Measurements from ENCODE around the gene HHLA2. TPM values are rescaled to one million over a fixed set of nuclear protein-coding genes. Genes with fewer than 3 reads are reported as not detected.

The HHLA2 gene
- total and polyA plus RNA-seq, 2 experiments from 2014 or later = not detected

DNA sequence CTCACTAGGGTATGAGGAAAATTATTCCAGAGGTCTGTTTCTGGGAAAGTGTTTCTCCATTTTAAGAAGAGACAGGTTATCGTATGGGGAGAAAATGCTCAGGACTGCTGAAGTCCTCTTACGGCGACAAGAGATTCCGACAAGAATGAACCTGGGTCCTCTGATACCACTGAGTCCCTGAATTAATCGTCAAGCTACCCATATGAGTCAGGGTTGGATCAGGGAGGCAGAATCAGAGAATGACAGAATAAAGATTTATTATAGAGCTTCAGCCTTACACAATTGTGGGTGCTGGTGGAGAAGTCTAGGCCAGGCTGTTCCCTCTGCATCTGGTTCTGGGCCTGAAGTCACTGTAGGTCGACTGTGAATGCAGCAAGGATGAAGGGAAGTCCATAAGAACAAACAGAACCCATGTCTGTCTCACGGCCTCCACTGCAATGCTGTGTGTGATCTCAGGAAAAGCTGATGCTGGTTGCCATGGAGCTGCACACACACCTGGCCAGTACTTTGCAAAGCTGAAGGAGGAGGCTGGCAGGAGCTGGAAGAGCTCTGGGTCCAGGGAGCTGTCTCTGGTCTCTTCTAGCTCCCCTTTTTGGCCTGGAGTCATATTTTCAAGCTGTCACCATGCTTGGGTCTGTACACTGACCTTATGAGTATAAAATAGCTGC is 83.9 kb downstream of the HHLA2 start:
- H2AFZ ChIP-seq = no peak overlapping the region
- DNase-seq (ENCODE audit: low spot score) (no peak), ATAC-seq (no peak)
- Mint-ChIP-seq H3K27me3 (ENCODE audit: insufficient read depth, low read depth, poor library complexity) (no peaks in the 10 kb centered on the region), H3K4me1 (peaks cover 26% of the 10 kb centered on the region), H3K27ac (no peak overlapping the region), H3K36me3 (ENCODE audit: low read depth) (no peaks in the 10 kb centered on the region), H3K9me3 (no peaks in the 10 kb centered on the region), H3K4me3 (no peak overlapping the region)
- no peaks in the 10 kb centered on the region for H3K79me2 ChIP-seq (replicated peaks; ENCODE audit: insufficient read depth)
- peaks cover 23% of the 10 kb centered on the region for H3K4me1 ChIP-seq (ENCODE audit: insufficient read depth)
- H3F3A ChIP-seq (replicated peaks; ENCODE audit: low read depth) = no peaks in the 10 kb centered on the region
- no peaks in the 10 kb centered on the region for H3K36me3 ChIP-seq (ENCODE audit: insufficient read depth)
- H3K4me3 ChIP-seq = no peak overlapping the region
- H3K9me2 ChIP-seq (ENCODE audit: insufficient read depth) = no peaks in the 10 kb centered on the region
- no peak overlapping the region for H3K4me2 ChIP-seq
- TF ChIP-seq POLR2AphosphoS5 (IDR thresholded peaks at IDR 0.05; ENCODE audit: low read depth) = no peak
- TF ChIP-seq CREB1 (CRISPR knock-in tag; IDR thresholded peaks at IDR 0.05; ENCODE audit: low read depth) = no peak
- no peak for TF ChIP-seq STAT1 (IDR thresholded peaks at IDR 0.05; ENCODE audit: unreplicated experiment)
- TF ChIP-seq ZNF114 (CRISPR knock-in tag; IDR thresholded peaks at IDR 0.05) = no peak
- TF ChIP-seq CTCF (conservative IDR thresholded peaks at IDR 0.05; ENCODE audit: low read depth in 2 of 2) = no peak
- no peak for TF ChIP-seq JUNB (IDR thresholded peaks at IDR 0.05; ENCODE audit: unreplicated experiment)
- TF ChIP-seq, protein P1, sequence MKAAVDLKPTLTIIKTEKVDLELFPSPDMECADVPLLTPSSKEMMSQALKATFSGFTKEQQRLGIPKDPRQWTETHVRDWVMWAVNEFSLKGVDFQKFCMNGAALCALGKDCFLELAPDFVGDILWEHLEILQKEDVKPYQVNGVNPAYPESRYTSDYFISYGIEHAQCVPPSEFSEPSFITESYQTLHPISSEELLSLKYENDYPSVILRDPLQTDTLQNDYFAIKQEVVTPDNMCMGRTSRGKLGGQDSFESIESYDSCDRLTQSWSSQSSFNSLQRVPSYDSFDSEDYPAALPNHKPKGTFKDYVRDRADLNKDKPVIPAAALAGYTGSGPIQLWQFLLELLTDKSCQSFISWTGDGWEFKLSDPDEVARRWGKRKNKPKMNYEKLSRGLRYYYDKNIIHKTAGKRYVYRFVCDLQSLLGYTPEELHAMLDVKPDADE (IDR thresholded peaks at IDR 0.05) = no peak
- no peak for TF ChIP-seq EZH2phosphoT487 (IDR thresholded peaks at IDR 0.05; ENCODE audit: unreplicated experiment)
- TF ChIP-seq ZNF331 (CRISPR knock-in tag; IDR thresholded peaks at IDR 0.05; ENCODE audit: low read depth) = no peak
- TF ChIP-seq, protein P2, sequence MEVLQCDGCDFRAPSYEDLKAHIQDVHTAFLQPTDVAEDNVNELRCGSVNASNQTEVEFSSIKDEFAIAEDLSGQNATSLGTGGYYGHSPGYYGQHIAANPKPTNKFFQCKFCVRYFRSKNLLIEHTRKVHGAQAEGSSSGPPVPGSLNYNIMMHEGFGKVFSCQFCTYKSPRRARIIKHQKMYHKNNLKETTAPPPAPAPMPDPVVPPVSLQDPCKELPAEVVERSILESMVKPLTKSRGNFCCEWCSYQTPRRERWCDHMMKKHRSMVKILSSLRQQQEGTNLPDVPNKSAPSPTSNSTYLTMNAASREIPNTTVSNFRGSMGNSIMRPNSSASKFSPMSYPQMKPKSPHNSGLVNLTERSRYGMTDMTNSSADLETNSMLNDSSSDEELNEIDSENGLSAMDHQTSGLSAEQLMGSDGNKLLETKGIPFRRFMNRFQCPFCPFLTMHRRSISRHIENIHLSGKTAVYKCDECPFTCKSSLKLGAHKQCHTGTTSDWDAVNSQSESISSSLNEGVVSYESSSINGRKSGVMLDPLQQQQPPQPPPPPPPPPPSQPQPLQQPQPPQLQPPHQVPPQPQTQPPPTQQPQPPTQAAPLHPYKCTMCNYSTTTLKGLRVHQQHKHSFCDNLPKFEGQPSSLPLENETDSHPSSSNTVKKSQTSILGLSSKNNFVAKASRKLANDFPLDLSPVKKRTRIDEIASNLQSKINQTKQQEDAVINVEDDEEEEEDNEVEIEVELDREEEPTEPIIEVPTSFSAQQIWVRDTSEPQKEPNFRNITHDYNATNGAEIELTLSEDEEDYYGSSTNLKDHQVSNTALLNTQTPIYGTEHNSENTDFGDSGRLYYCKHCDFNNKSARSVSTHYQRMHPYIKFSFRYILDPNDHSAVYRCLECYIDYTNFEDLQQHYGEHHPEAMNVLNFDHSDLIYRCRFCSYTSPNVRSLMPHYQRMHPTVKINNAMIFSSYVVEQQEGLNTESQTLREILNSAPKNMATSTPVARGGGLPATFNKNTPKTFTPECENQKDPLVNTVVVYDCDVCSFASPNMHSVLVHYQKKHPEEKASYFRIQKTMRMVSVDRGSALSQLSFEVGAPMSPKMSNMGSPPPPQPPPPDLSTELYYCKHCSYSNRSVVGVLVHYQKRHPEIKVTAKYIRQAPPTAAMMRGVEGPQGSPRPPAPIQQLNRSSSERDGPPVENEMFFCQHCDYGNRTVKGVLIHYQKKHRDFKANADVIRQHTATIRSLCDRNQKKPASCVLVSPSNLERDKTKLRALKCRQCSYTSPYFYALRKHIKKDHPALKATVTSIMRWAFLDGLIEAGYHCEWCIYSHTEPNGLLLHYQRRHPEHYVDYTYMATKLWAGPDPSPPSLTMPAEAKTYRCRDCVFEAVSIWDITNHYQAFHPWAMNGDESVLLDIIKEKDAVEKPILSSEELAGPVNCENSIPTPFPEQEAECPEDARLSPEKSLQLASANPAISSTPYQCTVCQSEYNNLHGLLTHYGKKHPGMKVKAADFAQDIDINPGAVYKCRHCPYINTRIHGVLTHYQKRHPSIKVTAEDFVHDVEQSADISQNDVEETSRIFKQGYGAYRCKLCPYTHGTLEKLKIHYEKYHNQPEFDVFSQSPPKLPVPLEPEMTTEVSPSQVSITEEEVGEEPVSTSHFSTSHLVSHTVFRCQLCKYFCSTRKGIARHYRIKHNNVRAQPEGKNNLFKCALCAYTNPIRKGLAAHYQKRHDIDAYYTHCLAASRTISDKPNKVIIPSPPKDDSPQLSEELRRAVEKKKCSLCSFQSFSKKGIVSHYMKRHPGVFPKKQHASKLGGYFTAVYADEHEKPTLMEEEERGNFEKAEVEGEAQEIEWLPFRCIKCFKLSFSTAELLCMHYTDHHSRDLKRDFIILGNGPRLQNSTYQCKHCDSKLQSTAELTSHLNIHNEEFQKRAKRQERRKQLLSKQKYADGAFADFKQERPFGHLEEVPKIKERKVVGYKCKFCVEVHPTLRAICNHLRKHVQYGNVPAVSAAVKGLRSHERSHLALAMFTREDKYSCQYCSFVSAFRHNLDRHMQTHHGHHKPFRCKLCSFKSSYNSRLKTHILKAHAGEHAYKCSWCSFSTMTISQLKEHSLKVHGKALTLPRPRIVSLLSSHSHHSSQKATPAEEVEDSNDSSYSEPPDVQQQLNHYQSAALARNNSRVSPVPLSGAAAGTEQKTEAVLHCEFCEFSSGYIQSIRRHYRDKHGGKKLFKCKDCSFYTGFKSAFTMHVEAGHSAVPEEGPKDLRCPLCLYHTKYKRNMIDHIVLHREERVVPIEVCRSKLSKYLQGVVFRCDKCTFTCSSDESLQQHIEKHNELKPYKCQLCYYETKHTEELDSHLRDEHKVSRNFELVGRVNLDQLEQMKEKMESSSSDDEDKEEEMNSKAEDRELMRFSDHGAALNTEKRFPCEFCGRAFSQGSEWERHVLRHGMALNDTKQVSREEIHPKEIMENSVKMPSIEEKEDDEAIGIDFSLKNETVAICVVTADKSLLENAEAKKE (CRISPR knock-in tag; IDR thresholded peaks at IDR 0.05) = no peak
- no peak for TF ChIP-seq NANOG (IDR thresholded peaks at IDR 0.05; ENCODE audit: borderline replicate concordance)
- TF ChIP-seq EZH2 (IDR thresholded peaks at IDR 0.05; ENCODE audit: low read depth, unreplicated experiment) = no peak
- TF ChIP-seq, protein P3, sequence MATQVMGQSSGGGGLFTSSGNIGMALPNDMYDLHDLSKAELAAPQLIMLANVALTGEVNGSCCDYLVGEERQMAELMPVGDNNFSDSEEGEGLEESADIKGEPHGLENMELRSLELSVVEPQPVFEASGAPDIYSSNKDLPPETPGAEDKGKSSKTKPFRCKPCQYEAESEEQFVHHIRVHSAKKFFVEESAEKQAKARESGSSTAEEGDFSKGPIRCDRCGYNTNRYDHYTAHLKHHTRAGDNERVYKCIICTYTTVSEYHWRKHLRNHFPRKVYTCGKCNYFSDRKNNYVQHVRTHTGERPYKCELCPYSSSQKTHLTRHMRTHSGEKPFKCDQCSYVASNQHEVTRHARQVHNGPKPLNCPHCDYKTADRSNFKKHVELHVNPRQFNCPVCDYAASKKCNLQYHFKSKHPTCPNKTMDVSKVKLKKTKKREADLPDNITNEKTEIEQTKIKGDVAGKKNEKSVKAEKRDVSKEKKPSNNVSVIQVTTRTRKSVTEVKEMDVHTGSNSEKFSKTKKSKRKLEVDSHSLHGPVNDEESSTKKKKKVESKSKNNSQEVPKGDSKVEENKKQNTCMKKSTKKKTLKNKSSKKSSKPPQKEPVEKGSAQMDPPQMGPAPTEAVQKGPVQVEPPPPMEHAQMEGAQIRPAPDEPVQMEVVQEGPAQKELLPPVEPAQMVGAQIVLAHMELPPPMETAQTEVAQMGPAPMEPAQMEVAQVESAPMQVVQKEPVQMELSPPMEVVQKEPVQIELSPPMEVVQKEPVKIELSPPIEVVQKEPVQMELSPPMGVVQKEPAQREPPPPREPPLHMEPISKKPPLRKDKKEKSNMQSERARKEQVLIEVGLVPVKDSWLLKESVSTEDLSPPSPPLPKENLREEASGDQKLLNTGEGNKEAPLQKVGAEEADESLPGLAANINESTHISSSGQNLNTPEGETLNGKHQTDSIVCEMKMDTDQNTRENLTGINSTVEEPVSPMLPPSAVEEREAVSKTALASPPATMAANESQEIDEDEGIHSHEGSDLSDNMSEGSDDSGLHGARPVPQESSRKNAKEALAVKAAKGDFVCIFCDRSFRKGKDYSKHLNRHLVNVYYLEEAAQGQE (IDR thresholded peaks at IDR 0.05; ENCODE audit: unreplicated experiment) = no peak
- H3K27ac ChIP-seq (ENCODE audit: low read depth) = no peak overlapping the region
- no peaks in the 10 kb centered on the region for H3K27me3 ChIP-seq (ENCODE audit: insufficient read depth)
- no peaks in the 10 kb centered on the region for H4K20me1 ChIP-seq (replicated peaks; ENCODE audit: insufficient read depth)

Data from GM23338 (cell line).